ENCODE results near the gene CAMK2D. TPM values are rescaled to one million over a fixed set of nuclear protein-coding genes. Genes with fewer than 3 reads are reported as not detected.
"Not testable (repeated sequence)": the region's sequence is repeated elsewhere in the genome, so short reads cannot be mapped to it uniquely, and the experiment has no call there.

The CAMK2D gene
- total RNA-seq, 1 donor from 2014 or later = 69.7 TPM

DNA sequence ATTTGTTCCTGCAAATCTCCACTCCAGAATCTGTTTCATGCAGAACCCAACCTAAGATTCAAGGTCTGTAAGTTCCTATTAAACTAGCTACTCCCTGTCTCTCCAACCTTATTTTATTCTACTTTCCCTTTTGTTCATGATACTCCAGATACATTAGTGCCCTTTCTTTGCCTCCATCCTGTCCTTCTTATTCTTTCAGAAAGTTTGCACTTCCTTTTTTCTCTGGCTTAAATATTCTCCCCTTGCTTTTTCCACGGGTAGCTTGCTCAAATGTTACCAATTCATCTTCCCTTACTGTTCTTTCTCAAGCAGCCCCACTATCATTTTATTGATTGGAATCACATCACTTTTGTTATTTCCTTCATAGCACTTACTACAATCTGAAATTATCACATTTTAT, 72.1 kb downstream of the CAMK2D start:
- DNase-seq (ENCODE audit: low spot score in 2 of 2) = no peak
- FAIRE-seq = no peak

DNA sequence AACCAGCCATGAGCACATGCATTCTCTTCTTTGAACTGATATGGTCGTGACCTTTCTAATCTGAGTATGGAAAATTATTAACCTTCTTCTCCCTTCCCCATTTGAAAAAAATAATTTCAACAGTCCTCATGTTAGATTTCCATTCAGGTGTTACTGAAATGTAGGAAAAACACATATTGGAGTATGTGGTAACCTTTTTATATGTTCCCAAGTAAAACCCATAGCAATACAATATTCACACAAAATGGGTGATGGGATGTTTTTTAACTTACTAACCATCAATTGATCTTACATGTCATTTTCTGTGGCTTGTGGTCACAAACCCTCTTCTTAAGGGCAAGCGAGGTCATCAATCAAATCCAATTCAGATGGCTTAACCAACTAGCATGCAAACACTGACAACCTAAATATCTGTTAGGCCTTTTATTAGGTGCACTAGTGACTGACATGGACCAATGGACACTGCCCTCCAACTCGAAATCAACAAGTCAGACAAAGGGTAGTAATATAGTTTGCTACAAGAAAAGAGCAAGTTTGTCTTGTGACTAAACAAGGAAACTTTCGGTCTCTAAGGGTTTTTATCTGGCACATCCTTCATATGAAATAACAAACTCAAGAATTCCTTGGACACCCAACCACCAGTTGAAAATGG, 74.3 kb downstream of the CAMK2D start:
- FAIRE-seq = no peak
- no peak for DNase-seq (ENCODE audit: low spot score in 2 of 2)

DNA sequence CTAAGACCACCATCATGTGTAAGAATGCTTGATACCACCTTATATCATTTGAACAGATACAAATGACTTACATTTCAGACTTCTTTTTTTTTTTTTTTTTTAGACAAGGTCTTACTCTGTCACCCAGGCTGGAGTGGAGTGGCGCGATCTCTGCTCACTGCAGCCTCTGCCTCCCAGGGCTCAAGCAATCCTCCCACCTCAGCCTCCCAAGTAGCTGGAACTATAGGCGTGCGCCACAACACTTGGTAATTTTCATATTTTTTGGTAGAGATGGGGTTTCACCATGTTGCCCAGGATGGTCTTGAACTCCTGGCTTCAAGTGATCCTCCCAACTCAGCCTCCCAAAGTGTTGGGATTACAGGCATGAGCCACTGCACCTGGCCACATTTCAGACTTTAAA, 76.4 kb downstream of the CAMK2D start:
- not testable (repeated sequence) for DNase-seq (ENCODE audit: low spot score in 2 of 2); FAIRE-seq

DNA sequence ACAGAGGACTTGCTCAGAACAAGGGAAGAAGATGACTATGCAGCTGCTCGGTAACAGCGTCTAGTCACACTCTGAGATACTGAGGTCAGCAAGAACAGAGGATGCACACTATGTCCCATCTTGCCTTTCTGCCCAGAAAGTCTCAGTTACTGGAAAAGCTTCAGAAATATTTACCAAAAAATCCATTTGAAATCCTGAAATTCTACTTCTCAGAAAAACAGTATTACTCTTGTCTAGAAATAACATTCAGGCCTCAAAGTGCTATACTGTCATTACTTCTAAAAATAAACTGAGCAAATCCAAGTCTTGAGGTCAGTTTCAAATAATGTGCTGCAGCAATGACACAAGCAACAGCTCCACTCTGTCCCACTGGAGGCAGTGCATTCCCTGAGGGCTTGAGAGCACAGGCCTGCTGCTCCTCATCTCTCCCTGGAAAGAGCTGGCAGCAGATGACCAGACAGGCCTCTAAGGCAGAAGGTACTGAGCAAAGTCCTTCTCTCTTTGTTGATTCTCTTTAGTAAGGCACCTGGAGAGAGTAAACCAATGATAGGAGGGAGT, 76.9 kb downstream of the CAMK2D start:
- FAIRE-seq (no peak), DNase-seq (ENCODE audit: low spot score in 2 of 2) (peak in 1 of 2 donors; percentile 9)

DNA sequence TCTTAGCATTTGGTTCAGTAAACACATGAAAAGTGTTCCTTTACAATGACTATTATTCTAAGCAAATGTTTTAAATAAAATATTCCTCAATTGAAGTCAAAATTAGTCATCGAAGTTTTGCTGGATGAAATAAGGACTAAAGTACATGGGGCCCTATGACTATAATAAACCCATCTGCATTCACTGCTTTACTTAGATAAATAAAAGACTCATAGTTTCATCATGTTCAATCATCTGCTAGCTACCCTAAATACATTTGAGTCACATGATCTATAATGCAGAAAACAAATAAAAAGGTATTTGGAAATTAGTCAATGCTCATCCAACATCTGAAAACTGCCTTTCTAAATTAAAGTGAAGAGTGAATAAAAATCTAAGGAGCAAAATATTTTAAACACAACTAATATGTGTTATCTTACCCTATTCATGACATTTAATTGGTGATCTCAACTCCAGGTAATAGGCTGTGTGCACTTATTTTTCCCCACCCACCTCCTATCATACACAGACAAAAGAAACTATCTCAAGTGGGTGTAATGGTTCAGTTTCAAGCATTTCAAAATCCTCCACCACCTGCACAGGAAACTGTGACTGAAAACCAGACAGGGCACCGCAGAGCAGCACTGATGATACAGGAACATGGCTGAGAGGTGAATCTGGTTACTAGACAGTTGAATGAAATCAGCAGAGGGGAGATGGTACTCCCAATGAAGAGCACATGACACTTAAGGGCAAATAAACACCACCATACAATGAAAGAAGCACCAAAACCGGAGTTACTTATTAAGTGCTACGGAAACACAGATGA, 78.6 kb downstream of the CAMK2D start:
- DNase-seq (ENCODE audit: low spot score in 2 of 2) (no peak), FAIRE-seq (no peak)

DNA sequence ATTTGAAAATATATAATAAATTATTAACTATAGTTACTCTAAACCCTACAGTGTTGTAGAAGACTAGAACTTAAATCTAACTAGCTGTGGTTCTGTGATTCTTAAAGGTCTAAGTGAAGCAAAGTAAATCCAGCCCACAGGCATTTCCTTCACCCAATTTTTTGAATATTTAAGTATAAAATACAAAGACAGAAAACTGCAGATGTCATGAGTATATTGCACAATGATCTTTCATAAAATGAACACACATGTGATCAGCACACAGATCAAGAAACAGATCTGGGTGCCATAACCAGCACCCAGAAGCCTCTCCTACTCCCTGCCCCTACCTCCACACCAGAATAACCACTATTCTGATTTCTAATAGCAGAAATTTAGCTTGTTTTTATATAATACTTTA, 82.9 kb downstream of the CAMK2D start:
- FAIRE-seq (no peak), DNase-seq (ENCODE audit: low spot score in 2 of 2) (no peak)

DNA sequence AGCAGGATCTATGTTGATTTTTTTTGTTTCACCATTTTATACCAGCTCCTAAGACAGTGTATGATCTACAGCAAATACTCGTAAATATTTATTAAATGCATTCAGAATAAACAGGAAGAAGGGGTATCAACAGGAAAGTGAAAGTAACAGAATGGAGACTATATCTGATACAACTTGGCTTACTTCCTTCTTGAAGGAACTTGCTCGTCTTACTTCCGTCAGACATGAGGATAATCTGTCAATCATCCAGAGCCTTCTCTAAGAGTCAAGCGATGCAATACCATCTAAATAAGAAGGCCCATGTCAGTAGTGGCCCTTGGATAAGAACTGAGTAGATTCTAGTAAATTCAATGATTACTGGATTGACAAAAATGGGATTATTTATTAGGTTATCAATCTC, 84.2 kb downstream of the CAMK2D start:
- no peak for DNase-seq (ENCODE audit: low spot score in 2 of 2)
- no peak for FAIRE-seq

DNA sequence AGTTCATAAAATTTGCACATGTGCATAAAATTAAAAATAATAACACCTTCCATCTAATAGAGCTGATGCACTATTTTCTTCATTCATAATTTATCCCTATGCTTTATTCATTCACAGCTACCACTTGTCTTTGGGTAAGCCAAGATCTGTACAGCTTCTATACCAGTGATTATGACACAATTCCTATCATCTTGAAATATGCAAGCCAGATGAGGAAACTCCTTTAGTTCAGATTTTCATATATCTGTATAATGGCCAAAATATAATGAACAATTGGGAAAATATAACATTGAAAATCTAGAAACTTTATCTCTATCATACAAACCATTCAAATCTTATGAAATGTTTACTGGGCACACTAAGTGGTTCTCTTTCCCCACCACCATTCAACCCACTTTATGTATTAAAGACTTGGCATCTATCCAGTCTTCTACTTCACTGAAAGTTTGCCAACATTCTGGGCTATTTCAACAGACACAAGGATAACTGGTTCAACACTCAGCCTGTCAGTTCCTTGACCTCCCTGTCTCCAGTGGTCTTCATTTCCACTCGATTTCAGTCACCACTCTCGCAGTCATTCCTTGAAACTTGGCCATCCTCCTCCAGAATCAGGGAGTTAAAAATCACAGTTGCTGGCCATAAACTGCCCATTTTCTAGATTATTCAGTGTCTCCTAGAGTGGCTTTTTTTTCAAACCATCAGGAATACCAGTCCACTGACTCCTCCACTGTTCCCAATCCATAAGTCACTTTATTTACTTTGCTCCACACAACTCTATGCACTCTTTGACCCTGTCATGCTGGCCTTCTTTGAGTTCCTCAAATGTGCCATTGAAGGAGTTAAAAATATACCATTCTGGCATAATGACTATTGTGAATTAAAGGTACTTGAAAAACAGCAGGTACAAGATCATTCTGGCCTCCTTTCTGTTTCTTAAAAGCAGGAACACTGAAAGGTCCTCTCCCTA, 85.5 kb downstream of the CAMK2D start:
- FAIRE-seq = no peak

DNA sequence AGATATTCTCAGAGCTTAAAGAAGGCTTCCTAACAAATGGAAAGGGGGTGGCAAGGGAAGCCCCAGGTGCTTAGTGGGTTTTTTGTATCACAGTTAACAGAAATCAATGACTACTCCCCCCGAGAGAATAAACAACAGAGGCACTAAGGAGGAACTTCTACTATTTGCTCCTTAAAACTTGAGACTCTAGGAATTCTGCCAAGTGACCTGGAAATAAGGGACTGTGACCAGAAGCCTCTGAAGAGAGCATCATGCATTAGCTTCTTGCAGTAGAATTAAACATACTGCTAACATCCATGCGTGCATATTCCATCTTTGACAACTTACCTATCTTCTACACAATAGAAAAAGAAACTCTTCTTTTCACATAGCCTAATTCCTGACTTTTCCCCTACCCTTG, 86.8 kb downstream of the CAMK2D start:
- FAIRE-seq = no peak

More for the DNA sequence above, 85.5 kb downstream of the CAMK2D start:
- DNase-seq (ENCODE audit: low spot score in 2 of 2) = no peak

DNA sequence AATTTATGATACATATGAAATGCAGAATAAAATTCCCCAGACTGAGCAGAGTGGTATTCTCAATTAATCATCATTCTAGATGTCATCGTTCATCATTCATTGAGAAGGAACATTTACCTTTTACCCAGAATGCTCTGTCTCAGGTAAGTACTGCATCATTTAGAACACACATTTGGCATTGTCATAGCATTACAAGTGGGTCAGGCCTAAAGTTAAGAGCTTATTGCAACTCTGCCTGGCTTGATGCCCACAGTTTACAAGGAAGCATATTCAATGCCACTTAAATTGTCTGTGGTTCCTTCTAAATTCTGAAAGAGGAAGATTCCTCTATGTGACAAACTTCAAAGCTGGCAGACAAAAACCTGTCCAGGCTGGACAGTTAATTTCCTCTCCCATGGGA, 87.3 kb downstream of the CAMK2D start:
- FAIRE-seq (no peak), DNase-seq (ENCODE audit: low spot score in 2 of 2) (no peak)

More for the DNA sequence above, 86.8 kb downstream of the CAMK2D start:
- no peak for DNase-seq (ENCODE audit: low spot score in 2 of 2)

DNA sequence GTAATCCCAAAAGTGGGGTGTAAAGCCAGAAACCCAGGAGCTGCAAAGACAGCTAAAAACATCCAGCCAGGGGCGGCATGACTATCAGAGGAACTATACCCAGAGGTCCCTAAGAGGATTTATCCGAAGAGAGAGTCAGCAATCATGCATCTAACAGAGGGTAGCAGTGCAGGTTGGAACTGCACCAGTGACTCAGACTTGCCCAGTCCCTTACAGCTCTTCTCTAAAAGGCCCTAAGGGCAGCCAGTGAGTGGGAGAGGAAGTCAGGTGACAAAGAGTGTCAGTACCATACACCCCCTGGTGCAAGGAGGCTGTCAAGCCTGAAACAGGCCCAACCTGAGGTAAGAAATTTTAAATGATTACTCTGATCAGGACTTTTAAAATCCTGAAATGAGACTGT, 88.1 kb downstream of the CAMK2D start:
- no peak for FAIRE-seq
- DNase-seq (ENCODE audit: low spot score in 2 of 2) = no peak

DNA sequence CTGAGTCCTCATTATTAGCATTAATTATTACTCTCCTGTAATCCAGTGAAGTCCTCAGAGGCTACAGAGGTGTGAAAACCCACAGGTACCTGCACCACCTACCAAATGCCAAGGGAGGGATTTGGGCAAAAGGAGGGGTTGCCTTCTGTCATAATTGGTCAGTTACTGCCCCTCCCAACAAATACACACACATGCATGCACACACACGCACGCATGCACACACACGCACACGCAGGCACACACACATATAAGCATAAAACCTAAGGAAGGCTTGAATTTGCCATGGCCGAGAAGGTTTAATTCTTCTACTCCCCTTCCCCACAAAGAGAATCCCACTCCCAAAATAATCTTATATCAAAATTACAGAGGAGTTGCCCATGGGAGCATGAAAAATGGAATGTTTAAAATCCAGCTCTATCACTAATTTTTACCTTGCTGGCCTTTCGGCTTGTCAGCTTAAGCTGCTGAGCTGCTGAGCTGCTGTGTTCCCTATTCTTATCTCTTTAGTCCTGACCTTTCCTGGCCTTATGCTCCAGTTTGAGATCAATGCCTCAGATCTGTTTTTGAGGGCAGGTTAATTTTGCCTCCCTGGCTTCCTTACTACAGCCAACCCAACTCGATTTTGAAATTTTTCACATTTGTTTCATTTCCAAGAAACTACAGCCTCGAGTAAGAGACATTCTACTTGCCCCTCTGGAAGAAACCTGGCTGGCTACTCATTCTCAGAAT, 95.0 kb downstream of the CAMK2D start:
- no peak for DNase-seq (ENCODE audit: low spot score in 2 of 2)

DNA sequence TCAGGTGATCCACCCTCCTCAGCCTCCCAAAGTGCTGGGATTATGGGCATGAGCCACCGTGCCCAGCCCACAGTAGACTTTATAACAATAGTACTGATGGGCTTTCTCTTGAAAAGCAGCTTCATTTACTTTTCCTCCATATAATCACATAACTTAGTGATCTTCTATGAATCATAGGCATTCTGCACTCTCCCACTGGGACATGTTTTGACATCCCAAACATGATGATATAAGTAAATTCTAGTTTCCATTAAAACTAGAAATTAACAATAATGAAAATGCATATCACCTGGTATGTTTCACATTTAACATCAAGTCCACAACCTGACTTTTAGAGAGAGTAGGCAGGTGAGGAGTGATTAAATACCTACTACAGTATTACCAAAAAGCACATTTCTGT, 96.5 kb downstream of the CAMK2D start:
- FAIRE-seq = no peak
- no peak for DNase-seq (ENCODE audit: low spot score in 2 of 2)

More for the DNA sequence above, 95.0 kb downstream of the CAMK2D start:
- FAIRE-seq = no peak

DNA sequence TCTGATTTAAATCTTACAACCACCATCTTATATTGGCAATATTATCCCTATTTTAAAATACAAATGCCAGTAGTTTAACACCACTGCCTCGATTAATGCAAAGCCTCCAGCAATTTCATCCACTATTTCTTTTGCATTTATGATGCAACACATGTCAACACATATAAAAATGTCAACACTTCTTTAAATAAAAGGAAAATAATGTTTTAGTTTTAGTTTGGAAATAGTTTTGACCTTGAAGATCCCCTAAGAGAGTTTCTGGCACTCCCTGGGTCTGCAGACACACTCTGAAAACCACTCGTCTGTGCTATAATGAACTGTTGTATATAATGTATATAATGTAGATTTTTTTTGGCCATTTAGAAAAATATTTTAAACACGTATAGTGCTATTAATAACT, 99.0 kb downstream of the CAMK2D start:
- DNase-seq (ENCODE audit: low spot score in 2 of 2) (no peak), FAIRE-seq (no peak)

DNA sequence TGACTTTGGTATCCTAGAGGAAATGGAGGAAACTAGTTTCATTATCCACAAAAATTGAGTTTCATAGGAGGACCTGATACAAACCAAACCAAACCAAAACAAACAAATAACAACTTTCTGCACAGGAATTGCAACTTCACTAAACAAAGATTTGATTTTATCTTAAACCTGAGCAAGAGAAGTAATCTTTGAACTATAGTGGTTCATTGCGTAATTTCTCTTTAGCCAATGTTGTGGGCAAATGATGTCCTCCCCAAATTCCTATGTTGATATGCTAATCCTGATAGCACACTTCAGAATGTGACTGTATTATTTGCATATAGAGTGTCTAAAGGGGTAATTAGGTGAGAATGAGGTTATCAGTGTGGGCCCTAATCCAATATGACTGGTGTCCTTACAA, 102.4 kb downstream of the CAMK2D start:
- no peak for FAIRE-seq

DNA sequence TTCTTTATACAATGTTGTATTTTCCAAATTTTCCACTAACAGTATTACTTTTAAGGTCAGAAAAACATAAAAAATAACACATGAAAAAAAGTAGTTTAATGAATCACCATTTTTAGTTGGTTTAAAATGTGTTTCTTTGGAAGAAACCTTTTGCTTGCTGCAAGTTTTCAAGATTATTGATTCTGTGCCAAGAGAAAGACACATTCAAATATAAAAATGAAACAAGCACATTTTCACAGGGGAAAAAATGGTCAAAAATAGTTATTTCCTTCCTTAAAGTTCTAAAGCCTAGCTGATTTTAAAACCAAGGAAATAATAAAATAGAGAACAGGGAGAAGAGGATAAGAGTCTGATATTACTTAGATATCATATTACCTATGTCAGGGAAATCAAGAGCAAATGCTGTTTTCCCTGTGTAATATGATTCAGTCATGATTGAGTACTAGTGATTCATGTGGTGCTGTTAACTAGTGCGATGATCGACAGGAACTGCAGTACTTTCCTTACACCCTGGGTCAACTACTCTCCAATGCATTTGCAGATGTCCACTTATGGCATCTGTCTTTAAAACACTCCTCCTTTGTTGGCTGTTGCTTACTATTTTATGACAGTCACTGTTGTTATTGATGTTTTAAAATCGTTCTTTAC, 103.8 kb downstream of the CAMK2D start:
- FAIRE-seq (peak; percentile 36), DNase-seq (ENCODE audit: low spot score in 2 of 2) (no peak)

More for the DNA sequence above, 102.4 kb downstream of the CAMK2D start:
- DNase-seq (ENCODE audit: low spot score in 2 of 2) = no peak

DNA sequence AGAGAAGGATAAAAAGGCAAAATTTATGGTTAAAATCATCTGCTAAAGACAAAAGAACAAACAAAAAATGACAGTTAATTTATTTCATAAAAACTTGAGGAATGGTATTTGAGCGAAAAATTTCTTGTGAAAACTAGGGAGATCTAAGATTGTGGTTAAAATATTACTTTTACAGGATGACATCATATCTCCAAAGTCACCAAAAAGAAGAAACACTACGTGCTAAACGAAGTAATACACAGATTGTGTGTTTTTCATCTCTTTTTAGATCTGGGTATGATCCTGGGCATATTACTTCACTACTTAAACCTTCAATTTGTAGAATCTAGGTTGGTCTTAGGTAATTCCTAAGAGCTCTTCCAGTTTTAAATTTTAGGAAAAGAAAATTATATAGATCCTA, 107.7 kb downstream of the CAMK2D start:
- FAIRE-seq = no peak
- no peak for DNase-seq (ENCODE audit: low spot score in 2 of 2)

DNA sequence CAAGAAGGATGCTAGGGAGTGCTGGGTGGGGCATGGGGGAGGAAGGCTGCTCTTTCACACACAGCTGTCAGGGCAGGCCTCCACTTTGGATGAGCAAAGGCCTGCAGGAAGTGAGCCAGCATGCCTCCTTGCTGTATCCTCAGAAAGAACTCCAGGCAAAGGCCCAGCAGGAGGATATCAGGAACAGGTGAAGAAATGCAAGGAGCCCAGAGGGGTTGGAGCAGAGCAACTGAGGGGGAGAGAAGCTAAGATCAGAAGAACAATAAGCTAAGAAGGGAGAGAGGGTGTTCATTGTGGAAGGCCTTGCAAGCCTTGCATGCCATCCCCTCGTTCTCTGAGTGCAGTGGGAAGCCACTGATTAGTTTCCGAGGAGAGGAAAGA, 115.1 kb downstream of the CAMK2D start:
- DNase-seq (ENCODE audit: low spot score in 2 of 2) (no peak), FAIRE-seq (no peak)

DNA sequence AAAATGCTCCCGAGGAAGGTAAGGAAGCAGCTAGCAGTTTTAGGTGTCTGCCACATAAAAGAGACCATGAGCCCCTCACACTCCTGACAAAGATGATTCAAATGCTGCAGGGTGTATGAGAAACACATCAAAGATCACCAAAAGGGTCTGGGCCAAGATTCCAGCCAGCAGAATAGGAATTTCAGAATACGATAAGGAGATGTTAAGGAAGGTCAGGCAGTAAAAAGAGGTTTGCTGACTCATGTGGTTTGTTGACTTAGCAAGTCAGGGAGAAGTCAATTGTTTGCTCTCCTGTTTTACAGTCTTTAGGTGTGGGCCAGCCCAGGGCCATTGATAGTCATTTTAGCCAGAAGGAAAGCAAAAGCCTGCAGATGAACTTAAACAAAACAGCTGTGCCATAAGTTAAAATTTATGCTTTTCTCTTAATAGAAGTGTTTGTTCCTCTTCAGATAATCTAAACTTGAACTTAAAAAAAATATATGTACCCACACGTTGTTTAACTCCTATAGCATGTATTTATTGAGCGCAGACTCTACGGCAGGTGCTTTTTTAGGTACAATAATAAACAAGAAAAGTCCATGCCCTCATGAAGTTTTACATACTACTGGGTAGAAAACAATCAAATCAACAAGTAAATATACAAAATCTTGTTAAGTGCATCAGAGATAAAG, 115.6 kb downstream of the CAMK2D start:
- FAIRE-seq (no peak), DNase-seq (ENCODE audit: low spot score in 2 of 2) (no peak)
